Activated T-cell treated with anti-CD3 and anti-CD28 coated beads for 24 hours (primary cell): Measurements from ENCODE around the gene SPAG16.
"Not testable (repeated sequence)": the region's sequence is repeated elsewhere in the genome, so short reads cannot be mapped to it uniquely, and the experiment has no call there.

Experiments used
- DNase-seq: peaks from one replicate; pipeline ENCODE4 v3.0.0-alpha.2; 2020; ENCODE audit warnings: low read depth

Gene SPAG16

GRCh38 chr2:213551526-213551925, 267.3 kb downstream of the SPAG16 start:
- DNase-seq, result no peak

DNA sequence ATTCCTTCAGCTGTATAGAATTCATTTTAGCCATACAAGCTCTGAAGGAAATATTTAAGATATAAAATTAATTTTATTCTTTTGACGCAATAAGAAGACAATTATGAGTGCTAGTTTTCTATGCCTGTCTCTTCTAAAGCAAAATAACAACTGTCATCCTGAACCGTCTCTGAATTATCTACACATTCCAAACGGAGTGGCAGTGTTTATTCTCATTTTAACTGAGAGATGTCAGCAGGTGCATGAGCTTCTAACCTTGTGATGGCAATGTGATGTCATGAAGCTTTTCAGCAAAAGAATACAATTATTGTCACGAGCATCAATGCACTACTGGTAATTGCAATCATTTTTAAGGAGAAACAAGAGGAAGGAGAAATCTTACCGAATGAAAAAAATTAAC, 274.8 kb downstream of the SPAG16 start:
- DNase-seq, result no peak

- DNase-seq, result no peak
These were observed 277.5 kb downstream of the SPAG16 start for GRCh38 chr2:213561759-213562158.

DNA sequence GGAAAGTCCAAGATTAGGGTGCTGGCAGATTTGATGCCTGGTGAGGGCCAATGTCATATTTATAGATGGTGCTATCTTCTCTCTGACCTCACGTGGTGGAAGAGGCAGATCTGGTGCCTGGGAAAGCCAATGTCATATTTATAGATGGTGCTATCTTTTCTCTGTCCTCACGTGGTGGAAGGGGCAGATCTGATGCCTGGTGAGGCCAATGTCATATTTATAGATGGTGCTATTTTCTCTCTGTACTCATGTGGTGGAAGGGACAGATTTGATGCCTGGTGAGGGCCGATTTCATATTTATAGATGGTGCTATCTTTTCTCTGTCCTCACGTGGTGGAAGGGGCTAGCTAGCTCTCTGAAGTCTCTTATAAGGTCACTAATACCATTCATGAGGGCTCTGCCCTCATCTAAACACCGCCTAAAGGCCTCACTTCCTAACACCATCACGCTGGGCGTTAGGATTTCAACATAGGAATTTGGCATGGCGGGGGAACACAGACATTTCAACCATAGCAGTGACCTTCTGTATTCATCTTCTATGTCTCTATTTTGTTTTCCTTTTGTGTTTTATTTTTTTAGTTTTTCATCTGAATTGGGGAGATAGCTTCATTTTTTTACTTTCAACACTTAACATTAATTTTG, 278.4 kb downstream of the SPAG16 start:
- no peak for DNase-seq

- DNase-seq, result no peak
These were observed 282.6 kb downstream of the SPAG16 start for GRCh38 chr2:213566846-213567245.

GRCh38 chr2:213609570-213610170, 325.4 kb downstream of the SPAG16 start:
- DNase-seq, result no peak

DNA sequence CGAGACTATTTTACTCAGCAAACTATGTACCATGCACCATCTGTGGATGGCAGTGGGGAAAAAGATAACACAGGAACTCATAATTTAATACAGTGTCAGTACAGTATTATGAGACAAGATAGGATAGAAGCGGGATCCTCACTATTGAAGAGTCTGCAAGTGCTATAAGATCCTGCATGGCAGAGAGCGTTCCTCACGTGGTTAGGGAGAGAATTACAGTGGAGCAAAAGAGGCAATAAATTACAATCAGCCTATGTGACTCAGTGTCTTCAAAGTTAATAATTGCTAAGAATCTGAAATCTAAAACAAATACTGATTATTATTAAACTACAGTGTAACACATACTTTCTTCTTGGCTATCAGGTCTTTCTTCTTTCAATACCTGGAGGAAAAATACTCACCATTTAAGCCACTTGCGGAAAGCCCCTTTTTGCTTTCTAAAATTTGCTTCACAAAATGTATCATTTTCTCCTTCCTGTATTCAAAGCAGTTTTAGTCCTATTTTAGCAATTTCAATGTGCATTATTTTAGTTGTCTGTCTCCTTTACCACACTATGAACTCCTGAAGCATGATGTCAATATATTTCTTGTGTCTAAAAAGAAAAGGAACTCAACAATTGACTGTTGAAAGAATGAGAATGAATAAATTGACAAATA, 342.9 kb downstream of the SPAG16 start:
- no peak for DNase-seq

- DNase-seq, result no peak
These were observed 343.7 kb downstream of the SPAG16 start for GRCh38 chr2:213627835-213628460.

DNA sequence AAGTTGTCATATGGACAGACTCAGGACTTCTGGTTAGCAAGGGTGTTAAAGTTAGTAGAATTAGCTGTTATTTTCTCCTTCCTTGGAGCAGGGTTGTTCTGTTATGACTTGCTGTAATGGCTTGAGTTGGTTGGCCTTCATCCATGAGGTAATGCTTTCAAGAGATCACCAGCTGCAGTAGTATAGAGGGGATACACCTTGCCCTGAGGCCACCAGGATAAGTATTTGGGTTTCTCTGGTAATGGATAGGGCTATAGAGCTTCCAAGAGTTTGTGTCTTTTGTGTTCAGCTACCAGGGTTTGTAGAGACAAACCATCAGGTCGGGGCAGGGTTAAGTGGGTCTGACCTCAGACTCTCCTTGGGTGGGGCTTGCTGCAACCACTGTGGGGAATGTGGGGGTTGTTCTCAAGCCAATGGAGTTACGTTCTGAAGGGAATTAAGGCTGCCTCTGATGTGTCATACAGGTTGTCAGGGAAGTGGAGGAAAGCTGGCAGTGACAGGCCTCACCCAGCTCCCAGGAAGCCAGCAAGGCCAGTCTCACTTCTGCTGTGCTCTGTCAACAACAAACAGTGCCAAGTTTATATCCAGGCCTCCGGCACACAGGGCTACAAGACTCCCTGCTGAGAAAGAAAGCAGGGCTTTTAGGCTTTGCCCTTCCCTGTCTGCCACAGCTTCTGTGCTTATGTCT, 356.6 kb downstream of the SPAG16 start:
- no peak for DNase-seq

GRCh38 chr2:213644926-213645325, 360.7 kb downstream of the SPAG16 start:
- DNase-seq, result no peak

DNA sequence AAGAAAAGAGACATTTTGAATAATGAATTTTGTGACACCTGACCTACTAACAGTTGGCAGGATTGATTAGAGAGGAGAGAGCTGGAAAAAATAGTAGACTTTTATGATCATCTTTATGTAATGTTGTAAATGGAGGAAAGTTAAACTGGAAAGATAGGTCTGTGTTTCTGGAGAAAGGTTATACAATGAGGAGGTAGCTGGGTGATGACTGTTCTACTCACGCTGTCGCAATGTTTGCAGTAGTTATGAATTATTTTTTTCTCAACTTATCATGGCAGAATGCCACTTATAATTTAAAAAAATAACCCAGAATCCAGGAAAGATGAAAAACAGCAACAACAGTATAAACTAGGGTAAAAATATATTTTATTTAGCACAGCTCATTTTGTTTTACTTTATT, 364.9 kb downstream of the SPAG16 start:
- DNase-seq, result no peak

DNA sequence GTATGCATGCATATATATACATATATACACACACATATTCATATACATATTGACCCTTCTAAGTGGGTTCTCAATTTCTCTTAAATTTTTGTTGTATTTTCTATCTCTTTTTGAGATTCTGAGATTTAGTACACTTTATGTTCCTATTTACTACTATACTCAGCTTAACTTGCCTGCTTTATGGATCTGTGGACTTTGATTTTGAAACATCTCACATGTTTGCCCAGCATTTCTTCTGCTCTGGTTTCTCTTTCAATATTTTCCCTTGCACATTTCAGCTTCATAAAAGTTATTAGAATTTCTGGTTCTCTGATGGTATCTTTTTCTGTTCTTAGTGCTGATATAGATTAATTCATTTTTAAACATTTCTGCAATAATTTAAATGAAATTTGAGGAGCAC, 380.6 kb downstream of the SPAG16 start:
- DNase-seq, result no peak

DNA sequence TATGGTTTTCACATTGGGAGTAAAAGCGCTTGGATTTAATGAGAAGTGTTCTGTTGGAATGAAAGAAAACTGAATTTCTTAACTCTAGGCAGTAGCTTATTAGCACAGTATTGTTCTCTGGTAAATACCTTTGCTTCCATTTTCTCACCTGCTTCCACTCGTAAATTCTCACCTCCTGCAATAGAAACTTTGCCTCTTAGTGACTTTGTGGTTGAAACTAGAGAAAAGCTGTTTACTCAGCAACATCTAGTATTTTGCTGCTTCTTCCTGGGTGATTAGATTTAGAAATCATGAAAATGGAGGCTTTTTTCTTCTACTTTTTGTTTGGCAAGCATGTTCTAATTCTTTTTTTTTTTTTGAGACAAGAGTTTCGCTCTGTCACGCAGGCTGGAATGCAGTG, 385.4 kb downstream of the SPAG16 start:
- DNase-seq, result no peak

DNA sequence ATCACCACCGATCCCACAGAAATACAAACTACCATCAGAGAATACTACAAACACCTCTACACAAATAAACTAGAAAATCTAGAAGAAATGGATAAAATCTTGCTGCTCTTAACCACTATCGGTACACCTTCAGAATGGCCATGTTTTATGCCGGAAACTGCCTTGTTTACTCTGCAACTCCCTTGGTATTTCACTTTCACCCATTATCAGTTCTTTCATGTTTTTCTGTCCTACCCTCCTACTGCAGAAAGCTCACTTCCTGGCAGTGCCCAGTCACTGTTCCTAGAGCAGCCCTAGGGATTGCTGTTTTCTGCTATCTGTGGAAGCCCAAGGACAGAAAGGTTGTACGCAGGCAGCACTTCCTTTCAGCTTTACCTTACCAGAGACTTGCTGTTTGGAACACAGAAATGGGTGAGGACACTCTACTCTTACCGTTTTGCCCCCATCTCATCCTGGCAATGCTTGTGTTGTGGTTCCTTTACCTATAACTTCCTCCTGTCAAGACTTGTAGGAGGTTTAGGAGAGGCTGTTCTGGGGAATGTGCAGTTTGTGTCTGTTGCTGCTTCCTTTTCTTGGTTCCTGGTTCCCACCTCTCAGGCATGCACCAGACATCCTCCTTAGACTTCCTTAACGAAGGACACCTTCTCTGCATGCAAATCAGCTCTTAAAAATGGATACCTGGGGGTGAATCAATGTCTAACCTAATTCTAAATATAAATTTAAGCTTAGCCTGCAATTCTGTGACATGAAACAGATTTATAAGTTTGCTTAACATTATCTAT, 394.4 kb downstream of the SPAG16 start:
- DNase-seq, result no peak

- DNase-seq, result no peak
These were observed 395.6 kb downstream of the SPAG16 start for GRCh38 chr2:213679894-213680293.

- DNase-seq, result no peak
These were observed 398.0 kb downstream of the SPAG16 start for GRCh38 chr2:213682276-213682675.

DNA sequence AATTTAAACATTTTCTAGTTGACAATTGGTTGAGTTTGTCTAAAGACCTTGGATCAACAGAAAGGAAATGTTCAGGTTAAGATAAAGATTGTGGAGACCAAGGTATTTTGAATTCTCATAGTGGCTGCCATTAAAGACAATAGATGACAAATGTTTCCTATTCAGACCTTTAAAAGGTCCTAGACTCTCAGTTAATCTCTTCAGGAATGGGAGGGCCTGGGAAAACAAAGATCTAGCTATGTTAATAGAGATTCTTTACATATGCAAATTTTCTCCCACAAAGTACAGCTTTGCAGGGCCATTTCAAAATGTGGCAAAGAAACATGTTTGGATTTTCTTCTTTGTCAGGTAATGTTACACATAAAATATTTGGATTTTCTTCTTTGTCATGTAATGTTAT, 403.9 kb downstream of the SPAG16 start:
- DNase-seq, result no peak

DNA sequence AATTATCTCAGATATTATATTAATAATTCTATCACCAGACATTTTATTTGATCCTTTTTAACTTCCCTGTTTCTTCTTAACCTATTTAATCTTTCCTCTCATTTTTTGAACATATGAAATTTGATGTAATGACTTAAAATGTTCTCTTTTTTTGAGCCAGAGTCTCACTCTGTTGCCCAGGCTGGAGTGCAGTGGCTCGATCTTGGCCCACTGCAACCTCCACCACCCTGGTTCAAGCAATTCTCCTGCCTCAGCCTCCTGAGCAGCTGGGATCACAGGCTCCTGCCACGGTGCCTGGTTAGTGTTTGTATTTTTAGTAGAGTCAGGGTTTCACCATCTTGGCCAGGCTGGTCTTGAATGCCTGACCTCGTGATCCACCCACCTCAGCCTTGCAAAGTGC, 404.6 kb downstream of the SPAG16 start:
- not testable (repeated sequence) for DNase-seq

- DNase-seq, result no peak
These were observed 405.3 kb downstream of the SPAG16 start for GRCh38 chr2:213689585-213689984.

DNA sequence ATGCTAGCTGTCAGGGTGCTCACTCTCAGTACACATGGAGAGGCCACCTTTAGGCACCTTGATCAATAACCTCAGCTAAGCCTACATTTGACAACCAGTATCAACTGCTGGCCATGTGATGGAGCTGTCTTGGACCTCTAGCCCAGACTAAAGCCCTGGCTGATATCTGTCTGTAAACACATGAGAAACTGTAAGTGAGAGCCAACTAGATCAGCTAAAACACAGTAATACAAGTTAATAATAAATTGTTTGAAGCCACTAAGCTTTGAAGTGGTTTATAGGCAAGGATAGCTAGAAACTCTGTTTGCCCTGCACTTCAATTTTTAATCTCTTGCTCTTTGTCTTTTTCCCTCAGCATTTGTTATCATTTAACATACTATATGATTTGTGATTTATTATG, 407.1 kb downstream of the SPAG16 start:
- DNase-seq, result no peak

DNA sequence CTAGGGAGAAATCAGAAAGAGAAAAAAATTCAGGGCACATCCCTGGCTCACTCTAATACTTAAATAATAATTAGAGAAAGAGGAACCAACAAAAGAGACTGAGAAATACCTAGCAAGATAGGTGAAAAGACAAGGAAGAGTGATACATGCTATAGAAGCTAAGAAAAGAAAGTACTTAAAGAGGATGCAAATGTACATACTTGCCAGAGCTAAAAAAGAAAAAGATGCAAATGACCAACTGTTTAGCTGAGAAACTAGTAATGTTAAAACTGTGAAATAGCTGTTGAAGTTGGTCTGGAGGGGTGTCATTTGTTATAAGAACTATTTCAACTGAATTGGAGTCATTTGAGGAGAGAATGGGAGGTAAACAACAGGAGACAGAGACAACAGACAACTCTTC, 412.2 kb downstream of the SPAG16 start:
- no peak for DNase-seq

GRCh38 chr2:213701365-213701764, 417.1 kb downstream of the SPAG16 start:
- not testable (repeated sequence) for DNase-seq
